Measurements from ENCODE around the gene IRF1.
A peak's percentile ranks its signal among the peaks of the same experiment; 100 is the strongest.

IRF1 gene

GRCh38 chr5:132461569-132462070 is 29.0 kb downstream of the IRF1 start:
- H3K4me1 ChIP-seq (ENCODE audit: control insufficient read depth in 2 of 2, insufficient read depth in 2 of 2, low read length in 2 of 2), result peaks cover 76% of the 10 kb centered on the region in 2 donors
- peaks cover 0 to 5% of the 10 kb centered on the region in 2 donors for H3K36me3 ChIP-seq (ENCODE audit: control insufficient read depth in 2 of 2, insufficient read depth in 2 of 2, low read length in 2 of 2)
- no peak overlapping the region for H3K4me3 ChIP-seq (ENCODE audit: low read length in 2 of 2)
- no peaks in the 10 kb centered on the region for H3K9me3 ChIP-seq (ENCODE audit: control insufficient read depth in 2 of 2, low read length in 2 of 2)
- H3K9ac ChIP-seq (ENCODE audit: low read depth in 1 of 2, low read length in 2 of 2), result no peak overlapping the region
- H3K27me3 ChIP-seq (ENCODE audit: control insufficient read depth in 2 of 2, insufficient read depth in 2 of 2, low read length in 2 of 2), result no peaks in the 10 kb centered on the region
- peak overlapping the region in 1 of 2 donors; percentile 18 for H3K27ac ChIP-seq (ENCODE audit: low read depth in 2 of 2, low read length in 2 of 2)

GRCh38 chr5:132460846-132461568 is 29.6 kb downstream of the IRF1 start:
- Histone ChIP-seq H3K4me1 (ENCODE audit: control insufficient read depth in 2 of 2, insufficient read depth in 2 of 2, low read length in 2 of 2) (peaks cover 78 to 80% of the 10 kb centered on the region in 2 donors), H3K36me3 (ENCODE audit: control insufficient read depth in 2 of 2, insufficient read depth in 2 of 2, low read length in 2 of 2) (peaks cover 0 to 5% of the 10 kb centered on the region in 2 donors), H3K9me3 (ENCODE audit: control insufficient read depth in 2 of 2, low read length in 2 of 2) (no peaks in the 10 kb centered on the region), H3K4me3 (ENCODE audit: low read length in 2 of 2) (no peak overlapping the region), H3K27me3 (ENCODE audit: control insufficient read depth in 2 of 2, insufficient read depth in 2 of 2, low read length in 2 of 2) (no peaks in the 10 kb centered on the region), H3K9ac (ENCODE audit: low read depth in 1 of 2, low read length in 2 of 2) (no peak overlapping the region), H3K27ac (ENCODE audit: low read depth in 2 of 2, low read length in 2 of 2) (peak overlapping the region in 1 of 2 donors; percentile 91)

- Histone ChIP-seq H3K9me3 (ENCODE audit: control insufficient read depth in 2 of 2, low read length in 2 of 2) (no peaks in the 10 kb centered on the region), H3K27ac (ENCODE audit: low read depth in 2 of 2, low read length in 2 of 2) (peak overlapping the region; percentile 46 to 91), H3K9ac (ENCODE audit: low read depth in 1 of 2, low read length in 2 of 2) (no peak overlapping the region), H3K27me3 (ENCODE audit: control insufficient read depth in 2 of 2, insufficient read depth in 2 of 2, low read length in 2 of 2) (no peaks in the 10 kb centered on the region), H3K36me3 (ENCODE audit: control insufficient read depth in 2 of 2, insufficient read depth in 2 of 2, low read length in 2 of 2) (peaks cover 0 to 5% of the 10 kb centered on the region in 2 donors), H3K4me3 (ENCODE audit: low read length in 2 of 2) (no peak overlapping the region), H3K4me1 (ENCODE audit: control insufficient read depth in 2 of 2, insufficient read depth in 2 of 2, low read length in 2 of 2) (peaks cover 78 to 80% of the 10 kb centered on the region in 2 donors)
Measured at GRCh38 chr5:132459983-132460838, 30.4 kb downstream of the IRF1 start.

- peak overlapping the region; percentile 46 to 91 for H3K27ac ChIP-seq (ENCODE audit: low read depth in 2 of 2, low read length in 2 of 2)
- H3K4me1 ChIP-seq (ENCODE audit: control insufficient read depth in 2 of 2, insufficient read depth in 2 of 2, low read length in 2 of 2), result peaks cover 69 to 72% of the 10 kb centered on the region in 2 donors
- H3K4me3 ChIP-seq (ENCODE audit: low read length in 2 of 2), result no peak overlapping the region
- H3K9ac ChIP-seq (ENCODE audit: low read depth in 1 of 2, low read length in 2 of 2), result no peak overlapping the region
- H3K36me3 ChIP-seq (ENCODE audit: control insufficient read depth in 2 of 2, insufficient read depth in 2 of 2, low read length in 2 of 2), result peaks cover 0 to 5% of the 10 kb centered on the region in 2 donors
- H3K27me3 ChIP-seq (ENCODE audit: control insufficient read depth in 2 of 2, insufficient read depth in 2 of 2, low read length in 2 of 2), result no peaks in the 10 kb centered on the region
- no peaks in the 10 kb centered on the region for H3K9me3 ChIP-seq (ENCODE audit: control insufficient read depth in 2 of 2, low read length in 2 of 2)
Measured at GRCh38 chr5:132459031-132459982, 31.3 kb downstream of the IRF1 start.

GRCh38 chr5:132458651-132459030 is 31.9 kb downstream of the IRF1 start:
- H3K9ac ChIP-seq (ENCODE audit: low read depth in 1 of 2, low read length in 2 of 2), result no peak overlapping the region

GRCh38 chr5:132458226-132458560 is 32.4 kb downstream of the IRF1 start:
- Histone ChIP-seq H3K27me3 (ENCODE audit: control insufficient read depth in 2 of 2, insufficient read depth in 2 of 2, low read length in 2 of 2) (no peaks in the 10 kb centered on the region), H3K9ac (ENCODE audit: low read depth in 1 of 2, low read length in 2 of 2) (no peak overlapping the region), H3K27ac (ENCODE audit: low read depth in 2 of 2, low read length in 2 of 2) (peak overlapping the region; percentile 78 to 91), H3K4me1 (ENCODE audit: control insufficient read depth in 2 of 2, insufficient read depth in 2 of 2, low read length in 2 of 2) (peaks cover 60 to 61% of the 10 kb centered on the region in 2 donors), H3K4me3 (ENCODE audit: low read length in 2 of 2) (no peak overlapping the region), H3K36me3 (ENCODE audit: control insufficient read depth in 2 of 2, insufficient read depth in 2 of 2, low read length in 2 of 2) (peaks cover 0 to 13% of the 10 kb centered on the region in 2 donors), H3K9me3 (ENCODE audit: control insufficient read depth in 2 of 2, low read length in 2 of 2) (no peaks in the 10 kb centered on the region)

More at GRCh38 chr5:132458651-132459030, 31.9 kb downstream of the IRF1 start:
- no peaks in the 10 kb centered on the region for H3K27me3 ChIP-seq (ENCODE audit: control insufficient read depth in 2 of 2, insufficient read depth in 2 of 2, low read length in 2 of 2)
- peaks cover 0 to 11% of the 10 kb centered on the region in 2 donors for H3K36me3 ChIP-seq (ENCODE audit: control insufficient read depth in 2 of 2, insufficient read depth in 2 of 2, low read length in 2 of 2)
- no peak overlapping the region for H3K4me3 ChIP-seq (ENCODE audit: low read length in 2 of 2)
- H3K9me3 ChIP-seq (ENCODE audit: control insufficient read depth in 2 of 2, low read length in 2 of 2), result no peaks in the 10 kb centered on the region
- peak overlapping the region; percentile 46 to 91 for H3K27ac ChIP-seq (ENCODE audit: low read depth in 2 of 2, low read length in 2 of 2)
- peaks cover 63 to 65% of the 10 kb centered on the region in 2 donors for H3K4me1 ChIP-seq (ENCODE audit: control insufficient read depth in 2 of 2, insufficient read depth in 2 of 2, low read length in 2 of 2)

- Histone ChIP-seq H3K36me3 (ENCODE audit: control insufficient read depth in 2 of 2, insufficient read depth in 2 of 2, low read length in 2 of 2) (peaks cover 0 to 13% of the 10 kb centered on the region in 2 donors), H3K27ac (ENCODE audit: low read depth in 2 of 2, low read length in 2 of 2) (peak overlapping the region; percentile 78 to 91), H3K9ac (ENCODE audit: low read depth in 1 of 2, low read length in 2 of 2) (peak overlapping the region in 1 of 2 donors; percentile 76), H3K4me1 (ENCODE audit: control insufficient read depth in 2 of 2, insufficient read depth in 2 of 2, low read length in 2 of 2) (peaks cover 54 to 55% of the 10 kb centered on the region in 2 donors), H3K27me3 (ENCODE audit: control insufficient read depth in 2 of 2, insufficient read depth in 2 of 2, low read length in 2 of 2) (no peaks in the 10 kb centered on the region), H3K9me3 (ENCODE audit: control insufficient read depth in 2 of 2, low read length in 2 of 2) (no peaks in the 10 kb centered on the region), H3K4me3 (ENCODE audit: low read length in 2 of 2) (no peak overlapping the region)
Measured at GRCh38 chr5:132457371-132458225, 33.0 kb downstream of the IRF1 start.

- H3K9me3 ChIP-seq (ENCODE audit: control insufficient read depth in 2 of 2, low read length in 2 of 2), result no peaks in the 10 kb centered on the region
- no peaks in the 10 kb centered on the region for H3K27me3 ChIP-seq (ENCODE audit: control insufficient read depth in 2 of 2, insufficient read depth in 2 of 2, low read length in 2 of 2)
- H3K36me3 ChIP-seq (ENCODE audit: control insufficient read depth in 2 of 2, insufficient read depth in 2 of 2, low read length in 2 of 2), result peaks cover 0 to 13% of the 10 kb centered on the region in 2 donors
- H3K27ac ChIP-seq (ENCODE audit: low read depth in 2 of 2, low read length in 2 of 2), result peak overlapping the region; percentile 78 to 91
- H3K4me3 ChIP-seq (ENCODE audit: low read length in 2 of 2), result no peak overlapping the region
- peak overlapping the region in 1 of 2 donors; percentile 76 for H3K9ac ChIP-seq (ENCODE audit: low read depth in 1 of 2, low read length in 2 of 2)
- H3K4me1 ChIP-seq (ENCODE audit: control insufficient read depth in 2 of 2, insufficient read depth in 2 of 2, low read length in 2 of 2), result peaks cover 51 to 52% of the 10 kb centered on the region in 2 donors
Measured at GRCh38 chr5:132456987-132457361, 33.6 kb downstream of the IRF1 start.

Measured in mucosa of rectum (tissue), 2 donors.